HepG2 (cell line): ENCODE data around the gene FBXO2.

Experiments
- ARHGAP35 ChIP-seq: sonication (generic); formaldehyde crosslinking; IDR thresholded peaks from 2 replicates; pipeline ENCODE4 v1.9.0; 2022; ENCODE audit warnings: mild to moderate bottlenecking, inconsistent platforms, moderate library complexity, missing genetic modification reagents, borderline replicate concordance
- HNF4G ChIP-seq, 2 experiments: sonication (generic) in 1 of 2; formaldehyde crosslinking in 1 of 2; IDR thresholded peaks; 2 replicates each; pipeline versions ENCODE4 v1.4.0 to v1.6.1; 2011 to 2020; ENCODE audit warnings: borderline replicate concordance in 2 of 2, low read depth in 2 of 2, mild to moderate bottlenecking in 2 of 2, low read length in 1 of 2, missing genetic modification reagents in 1 of 2, moderate library complexity in 1 of 2
- TBP ChIP-seq: sonication (generic); formaldehyde crosslinking; IDR thresholded peaks from 2 replicates; pipeline ENCODE4 v1.5.0; 2020; ENCODE audit warnings: missing genetic modification reagents
- ZNF24 ChIP-seq: fragments of 450-650 bp; IDR thresholded peaks from 2 replicates; pipeline ENCODE4 v1.6.1; 2017; ENCODE audit warnings: antibody characterized with exemption, mild to moderate bottlenecking
- ZNF263 ChIP-seq: sonication (generic); formaldehyde crosslinking; IDR thresholded peaks from 2 replicates; pipeline ENCODE4 v1.4.0; 2020; ENCODE audit warnings: missing genetic modification reagents
- ZNF619 ChIP-seq: sonication (generic); formaldehyde crosslinking; IDR thresholded peaks from 2 replicates; pipeline ENCODE4 v1.4.0; 2020; ENCODE audit warnings: mild to moderate bottlenecking, missing genetic modification reagents
- ZNF672 ChIP-seq: sonication (generic); formaldehyde crosslinking; IDR thresholded peaks from 2 replicates; pipeline ENCODE4 v1.8.1; 2022; ENCODE audit warnings: missing genetic modification reagents
- ZNF768 ChIP-seq: sonication (generic); formaldehyde crosslinking; IDR thresholded peaks from 2 replicates; pipeline ENCODE4 v1.4.0; 2020; ENCODE audit warnings: missing genetic modification reagents
- ZSCAN21 ChIP-seq: sonication (generic); formaldehyde crosslinking; IDR thresholded peaks from 2 replicates; pipeline ENCODE4 v1.8.0; 2022; ENCODE audit warnings: mild to moderate bottlenecking, missing genetic modification reagents, moderate library complexity, borderline replicate concordance
- TF ChIP-seq, protein P1 (sequence below): sonication (generic); formaldehyde crosslinking; IDR thresholded peaks from 2 replicates; pipeline ENCODE4 v1.4.0; 2020; ENCODE audit warnings: low read depth, mild to moderate bottlenecking, missing genetic modification reagents
- TF ChIP-seq, protein P2 (sequence below): sonication (generic); formaldehyde crosslinking; IDR thresholded peaks from 2 replicates; pipeline ENCODE4 v1.5.0; 2020; ENCODE audit warnings: mild to moderate bottlenecking, missing genetic modification reagents, moderate library complexity
- TF ChIP-seq, protein P3 (sequence below): sonication (generic); formaldehyde crosslinking; IDR thresholded peaks from 2 replicates; pipeline ENCODE4 v1.5.0; 2020; ENCODE audit warnings: missing genetic modification reagents, mild to moderate bottlenecking, borderline replicate concordance

DNA sequence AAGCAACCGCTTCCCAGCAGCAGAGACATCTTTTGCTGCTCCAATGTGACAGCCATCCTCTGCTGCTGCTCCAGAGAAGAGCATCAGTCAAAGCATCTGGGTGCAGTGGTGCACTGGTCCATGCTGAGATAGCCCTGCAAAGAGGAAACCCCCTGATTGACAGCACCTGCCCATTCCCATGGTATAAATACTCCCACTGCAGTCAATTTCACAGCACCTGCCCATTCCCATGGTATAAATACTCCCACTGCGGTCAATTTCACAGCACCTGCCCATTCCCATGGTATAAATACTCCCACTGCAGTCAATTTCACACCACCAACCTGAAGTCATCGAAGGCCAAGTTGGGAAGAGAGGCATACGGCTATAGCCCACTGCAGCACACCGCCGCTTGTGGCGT lies 25.5 kb downstream of the FBXO2 start:
- no peak for TF ChIP-seq ZNF24
- no peak for TF ChIP-seq ARHGAP35 (CRISPR knock-in tag)
- TF ChIP-seq ZNF619 (CRISPR knock-in tag): no peak
- TF ChIP-seq, protein P1, sequence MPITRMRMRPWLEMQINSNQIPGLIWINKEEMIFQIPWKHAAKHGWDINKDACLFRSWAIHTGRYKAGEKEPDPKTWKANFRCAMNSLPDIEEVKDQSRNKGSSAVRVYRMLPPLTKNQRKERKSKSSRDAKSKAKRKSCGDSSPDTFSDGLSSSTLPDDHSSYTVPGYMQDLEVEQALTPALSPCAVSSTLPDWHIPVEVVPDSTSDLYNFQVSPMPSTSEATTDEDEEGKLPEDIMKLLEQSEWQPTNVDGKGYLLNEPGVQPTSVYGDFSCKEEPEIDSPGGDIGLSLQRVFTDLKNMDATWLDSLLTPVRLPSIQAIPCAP (CRISPR knock-in tag): no peak
- TF ChIP-seq ZNF768: no peak
- TF ChIP-seq, protein P2, sequence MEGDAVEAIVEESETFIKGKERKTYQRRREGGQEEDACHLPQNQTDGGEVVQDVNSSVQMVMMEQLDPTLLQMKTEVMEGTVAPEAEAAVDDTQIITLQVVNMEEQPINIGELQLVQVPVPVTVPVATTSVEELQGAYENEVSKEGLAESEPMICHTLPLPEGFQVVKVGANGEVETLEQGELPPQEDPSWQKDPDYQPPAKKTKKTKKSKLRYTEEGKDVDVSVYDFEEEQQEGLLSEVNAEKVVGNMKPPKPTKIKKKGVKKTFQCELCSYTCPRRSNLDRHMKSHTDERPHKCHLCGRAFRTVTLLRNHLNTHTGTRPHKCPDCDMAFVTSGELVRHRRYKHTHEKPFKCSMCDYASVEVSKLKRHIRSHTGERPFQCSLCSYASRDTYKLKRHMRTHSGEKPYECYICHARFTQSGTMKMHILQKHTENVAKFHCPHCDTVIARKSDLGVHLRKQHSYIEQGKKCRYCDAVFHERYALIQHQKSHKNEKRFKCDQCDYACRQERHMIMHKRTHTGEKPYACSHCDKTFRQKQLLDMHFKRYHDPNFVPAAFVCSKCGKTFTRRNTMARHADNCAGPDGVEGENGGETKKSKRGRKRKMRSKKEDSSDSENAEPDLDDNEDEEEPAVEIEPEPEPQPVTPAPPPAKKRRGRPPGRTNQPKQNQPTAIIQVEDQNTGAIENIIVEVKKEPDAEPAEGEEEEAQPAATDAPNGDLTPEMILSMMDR: no peak
- TF ChIP-seq, protein P3, sequence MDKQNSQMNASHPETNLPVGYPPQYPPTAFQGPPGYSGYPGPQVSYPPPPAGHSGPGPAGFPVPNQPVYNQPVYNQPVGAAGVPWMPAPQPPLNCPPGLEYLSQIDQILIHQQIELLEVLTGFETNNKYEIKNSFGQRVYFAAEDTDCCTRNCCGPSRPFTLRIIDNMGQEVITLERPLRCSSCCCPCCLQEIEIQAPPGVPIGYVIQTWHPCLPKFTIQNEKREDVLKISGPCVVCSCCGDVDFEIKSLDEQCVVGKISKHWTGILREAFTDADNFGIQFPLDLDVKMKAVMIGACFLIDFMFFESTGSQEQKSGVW (CRISPR knock-in tag): no peak
- TF ChIP-seq ZNF263 (CRISPR knock-in tag): no peak
- TF ChIP-seq ZNF672 (CRISPR knock-in tag): no peak
- TF ChIP-seq ZSCAN21 (CRISPR knock-in tag): no peak
- TF ChIP-seq HNF4G (IDR thresholded peaks at IDR 0.05; ENCODE audit: borderline replicate concordance, low read depth, low read length): no peak
- no peak for TF ChIP-seq HNF4G (CRISPR knock-in tag; IDR thresholded peaks at IDR 0.05; ENCODE audit: borderline replicate concordance, low read depth)
- TF ChIP-seq TBP (CRISPR knock-in tag): no peak
